Central memory CD8-positive, alpha-beta T cell (primary cell): ENCODE measurements around the gene SLC44A4.

Source experiments
- ATAC-seq: fragments of 150-1000 bp; cut with Tn5 transposase; replicated peaks from 2 replicates; pipeline ENCODE4 v1.10.0; 2022; ENCODE audit warnings: mild to moderate bottlenecking, moderate FRiP score, moderate number of reproducible peaks; ENCODE audit not compliant: poor library complexity, severe bottlenecking; ENCODE audit errors: extremely low read depth
- DNase-seq, 2 donors: peaks; one replicate each; pipeline ENCODE4 v3.0.0; 2021; ENCODE audit warnings: low spot score in 2 of 2
- H3K27ac Mint-ChIP-seq: one replicate; pipeline ENCODE4 v1.8.0; 2022; ENCODE audit warnings: low read depth, mild to moderate bottlenecking, moderate library complexity, mixed read lengths
- H3K27me3 Mint-ChIP-seq: one replicate; pipeline ENCODE4 v1.8.0; 2022; ENCODE audit warnings: mixed read lengths
- H3K36me3 Mint-ChIP-seq: one replicate; pipeline ENCODE4 v1.8.0; 2022; ENCODE audit warnings: mild to moderate bottlenecking, moderate library complexity, mixed read lengths; ENCODE audit not compliant: insufficient read depth
- H3K4me1 Mint-ChIP-seq: one replicate; pipeline ENCODE4 v1.8.0; 2022; ENCODE audit warnings: mixed read lengths
- H3K4me3 Mint-ChIP-seq: one replicate; pipeline ENCODE4 v1.8.0; 2022; ENCODE audit warnings: mild to moderate bottlenecking, moderate library complexity, mixed read lengths
- H3K9me3 Mint-ChIP-seq: one replicate; pipeline ENCODE4 v1.8.0; 2022; ENCODE audit warnings: mixed read lengths

The SLC44A4 gene

GRCh38 chr6:31898383-31899011, 19.7 kb upstream of the SLC44A4 start:
- Mint-ChIP-seq H3K27me3 (no peaks in the 10 kb centered on the region), H3K4me1 (peaks cover 46% of the 10 kb centered on the region), H3K36me3 (peaks cover 32% of the 10 kb centered on the region), H3K9me3 (no peaks in the 10 kb centered on the region), H3K27ac (peak overlapping the region; percentile 77), H3K4me3 (peak overlapping the region; percentile 93)
- peak; percentile 31 for ATAC-seq
- DNase-seq, result no peak

- no peaks in the 10 kb centered on the region for H3K9me3 Mint-ChIP-seq
- DNase-seq (peak; percentile 64 to 71), ATAC-seq (peak; percentile 66)
- H3K27ac Mint-ChIP-seq, result peak within 1 kb of the TSS; percentile 94
- no peaks in the 10 kb centered on the region for H3K27me3 Mint-ChIP-seq
- H3K4me3 Mint-ChIP-seq, result peak within 1 kb of the TSS; percentile 93
- H3K36me3 Mint-ChIP-seq, result peaks cover 35% of the 10 kb centered on the region
- H3K4me1 Mint-ChIP-seq, result peaks cover 42% of the 10 kb centered on the region
Observed at GRCh38 chr6:31897612-31898382, 19.0 kb upstream of the SLC44A4 start, which contains the start of gene EHMT2. TSS of gene EHMT2 (minus strand) at chr6:31897698. CDS start at chr6:31897677, 21 bp downstream.

- peak overlapping the region; percentile 93 for H3K4me3 Mint-ChIP-seq
- H3K27me3 Mint-ChIP-seq, result no peaks in the 10 kb centered on the region
- DNase-seq, result no peak
- peaks cover 34% of the 10 kb centered on the region for H3K36me3 Mint-ChIP-seq
- H3K4me1 Mint-ChIP-seq, result peaks cover 34% of the 10 kb centered on the region
- no peak for ATAC-seq
- peak overlapping the region; percentile 94 for H3K27ac Mint-ChIP-seq
- no peaks in the 10 kb centered on the region for H3K9me3 Mint-ChIP-seq
Observed at GRCh38 chr6:31896856-31897611, 18.2 kb upstream of the SLC44A4 start.

DNA sequence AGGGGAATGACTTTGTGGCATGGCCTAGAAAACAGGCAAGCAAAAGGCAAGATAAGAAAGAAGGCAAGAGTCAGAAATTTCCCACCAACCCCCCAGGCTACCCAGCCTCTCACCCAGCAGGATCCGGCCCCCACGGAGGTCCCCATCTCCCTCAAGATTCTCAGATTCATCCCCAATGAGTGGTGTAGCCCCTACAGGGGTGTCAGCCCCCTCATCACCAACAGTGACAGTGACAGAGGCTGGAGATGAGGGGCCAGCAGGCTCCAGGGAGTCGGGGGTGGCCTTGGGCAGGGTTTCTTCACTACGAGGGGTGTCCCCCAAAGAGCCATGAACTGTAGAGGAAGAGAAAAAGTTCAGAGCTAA, 17.7 kb upstream of the SLC44A4 start:
- Mint-ChIP-seq H3K27me3 (no peaks in the 10 kb centered on the region), H3K4me1 (peaks cover 34% of the 10 kb centered on the region), H3K4me3 (peak overlapping the region; percentile 82), H3K36me3 (peaks cover 35% of the 10 kb centered on the region), H3K27ac (peak overlapping the region; percentile 94), H3K9me3 (no peaks in the 10 kb centered on the region)
- no peak for DNase-seq
- ATAC-seq, result no peak

GRCh38 chr6:31892821-31893220, 14.0 kb upstream of the SLC44A4 start:
- DNase-seq, result no peak
- Mint-ChIP-seq H3K27me3 (no peaks in the 10 kb centered on the region), H3K9me3 (no peaks in the 10 kb centered on the region), H3K4me3 (no peak overlapping the region), H3K27ac (no peak overlapping the region), H3K4me1 (peaks cover 13% of the 10 kb centered on the region), H3K36me3 (peaks cover 44% of the 10 kb centered on the region)
- ATAC-seq, result no peak

GRCh38 chr6:31889331-31889972, 10.7 kb upstream of the SLC44A4 start:
- peak overlapping the region; percentile 20 for H3K27ac Mint-ChIP-seq
- H3K4me1 Mint-ChIP-seq, result no peaks in the 10 kb centered on the region
- ATAC-seq (no peak), DNase-seq (no peak)
- no peak overlapping the region for H3K4me3 Mint-ChIP-seq
- no peaks in the 10 kb centered on the region for H3K27me3 Mint-ChIP-seq
- no peaks in the 10 kb centered on the region for H3K9me3 Mint-ChIP-seq
- H3K36me3 Mint-ChIP-seq, result peaks cover 50% of the 10 kb centered on the region

DNA sequence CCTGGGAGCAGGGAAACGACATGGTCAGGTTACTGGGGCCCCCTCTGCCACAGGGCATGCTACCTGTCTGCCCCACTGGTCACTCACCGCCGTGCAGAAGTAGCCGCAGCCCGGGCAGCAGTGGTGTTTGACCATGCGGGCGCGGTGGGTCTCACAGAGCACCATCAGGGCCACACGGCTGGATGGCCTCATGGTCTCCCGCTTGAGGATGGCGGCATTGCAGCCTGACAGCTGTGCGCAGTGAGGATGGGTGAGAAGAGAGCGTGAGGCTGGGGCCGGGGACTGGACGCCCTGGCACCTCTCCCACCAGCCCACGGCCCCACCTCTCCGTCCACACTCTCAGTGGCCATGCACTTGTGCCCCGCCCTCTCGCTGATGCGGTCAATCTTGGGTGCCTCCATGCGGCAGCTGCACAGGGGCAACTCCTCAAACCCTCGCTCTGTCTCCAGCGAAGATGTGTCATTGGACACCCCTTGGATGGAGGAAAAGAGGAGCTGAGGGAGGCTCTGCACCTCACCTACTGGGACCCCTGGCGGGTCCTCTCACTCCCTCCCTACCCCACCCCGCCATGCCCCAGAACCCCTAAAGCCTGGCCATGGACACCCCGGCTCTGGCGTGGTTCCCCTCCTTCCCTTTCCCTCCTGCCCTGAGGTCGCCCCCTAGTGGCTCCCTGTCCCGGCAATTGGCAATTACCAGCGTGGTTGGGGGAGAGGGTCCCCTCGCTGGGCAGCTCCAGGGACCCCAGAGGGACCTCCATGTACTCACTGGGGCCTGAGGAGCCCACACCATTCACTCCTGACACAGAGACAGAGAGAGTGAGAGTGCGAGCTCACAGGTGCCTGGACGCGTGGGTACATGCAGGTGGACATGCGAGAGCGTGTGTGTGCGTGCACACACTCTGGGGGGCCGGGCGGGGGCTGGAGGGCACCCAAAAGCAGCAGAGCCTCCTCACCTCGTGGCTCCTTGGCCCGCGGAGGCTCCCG, 9.8 kb upstream of the SLC44A4 start:
- Mint-ChIP-seq H3K36me3 (peaks cover 48% of the 10 kb centered on the region), H3K27me3 (no peaks in the 10 kb centered on the region), H3K4me1 (no peaks in the 10 kb centered on the region), H3K9me3 (no peaks in the 10 kb centered on the region), H3K4me3 (no peak overlapping the region), H3K27ac (no peak overlapping the region)
- ATAC-seq (no peak), DNase-seq (peak in 1 of 2 donors; percentile 34)

DNA sequence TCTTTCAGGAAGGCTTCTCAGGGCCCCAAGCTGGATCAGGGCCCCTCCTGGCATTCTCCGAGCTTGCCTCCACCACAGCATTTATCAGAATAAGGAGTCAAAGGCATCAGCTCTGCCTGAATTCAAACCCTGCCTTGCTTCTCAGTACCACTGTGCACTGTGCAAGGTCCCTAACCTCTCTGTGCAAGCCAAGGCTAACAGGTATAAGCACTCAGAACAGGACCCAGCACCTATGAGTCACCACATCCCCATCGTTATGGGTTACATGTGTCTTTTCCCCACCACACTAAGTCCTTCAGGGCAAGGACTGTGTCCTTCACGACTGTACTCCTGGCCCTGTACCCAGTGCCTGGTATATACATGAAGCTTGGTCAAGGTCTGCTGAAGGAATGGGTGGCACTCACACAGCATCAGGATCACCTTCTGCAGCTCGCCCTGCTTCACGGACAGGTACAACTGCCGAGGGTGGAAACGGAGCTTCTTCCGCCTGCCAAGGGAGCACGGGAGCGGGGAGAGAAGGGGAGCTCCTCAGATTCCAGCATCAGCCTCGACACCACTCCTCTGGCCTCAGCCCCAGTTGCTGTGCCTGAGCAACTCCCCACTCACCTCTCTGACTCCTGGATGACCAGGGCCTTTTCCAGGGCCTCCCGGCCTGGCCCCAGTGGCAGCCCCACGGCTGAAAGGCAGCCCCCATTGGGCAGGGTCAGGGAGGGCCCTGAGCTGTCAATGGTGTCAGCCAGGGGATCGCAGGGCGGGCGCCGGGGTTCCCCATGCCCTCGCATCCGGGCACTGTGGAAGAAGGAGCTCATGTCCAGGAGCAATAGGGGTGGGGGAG, 8.6 kb upstream of the SLC44A4 start:
- no peak for ATAC-seq
- no peaks in the 10 kb centered on the region for H3K27me3 Mint-ChIP-seq
- no peaks in the 10 kb centered on the region for H3K9me3 Mint-ChIP-seq
- no peak overlapping the region for H3K4me3 Mint-ChIP-seq
- DNase-seq, result no peak
- H3K27ac Mint-ChIP-seq, result no peak overlapping the region
- peaks cover 45% of the 10 kb centered on the region for H3K36me3 Mint-ChIP-seq
- no peaks in the 10 kb centered on the region for H3K4me1 Mint-ChIP-seq

GRCh38 chr6:31886541-31886991, 7.8 kb upstream of the SLC44A4 start:
- H3K4me3 Mint-ChIP-seq, result no peak overlapping the region
- no peaks in the 10 kb centered on the region for H3K9me3 Mint-ChIP-seq
- DNase-seq (no peak), ATAC-seq (no peak)
- no peak overlapping the region for H3K27ac Mint-ChIP-seq
- H3K36me3 Mint-ChIP-seq, result peaks cover 45% of the 10 kb centered on the region
- H3K27me3 Mint-ChIP-seq, result no peaks in the 10 kb centered on the region
- no peaks in the 10 kb centered on the region for H3K4me1 Mint-ChIP-seq

GRCh38 chr6:31884528-31885035, 5.8 kb upstream of the SLC44A4 start:
- Mint-ChIP-seq H3K36me3 (peaks cover 44% of the 10 kb centered on the region), H3K4me3 (no peak overlapping the region), H3K4me1 (no peaks in the 10 kb centered on the region), H3K27ac (no peak overlapping the region), H3K27me3 (no peaks in the 10 kb centered on the region), H3K9me3 (no peaks in the 10 kb centered on the region)
- ATAC-seq (no peak), DNase-seq (no peak)

GRCh38 chr6:31883676-31884075, 4.9 kb upstream of the SLC44A4 start:
- Mint-ChIP-seq H3K9me3 (no peaks in the 10 kb centered on the region), H3K4me3 (no peak overlapping the region), H3K4me1 (no peaks in the 10 kb centered on the region), H3K36me3 (peaks cover 42% of the 10 kb centered on the region), H3K27me3 (no peaks in the 10 kb centered on the region), H3K27ac (no peak overlapping the region)
- no peak for ATAC-seq
- DNase-seq, result no peak
